GM12874 (cell line): ENCODE results near the gene MTHFSD.

Experiments used
- TF ChIP-seq, protein P1 (sequence below): IDR thresholded peaks from 2 replicates; pipeline ENCODE4 v1.5.1; 2011; ENCODE audit warnings: low read depth, mild to moderate bottlenecking, control low read depth, low read length, moderate library complexity; ENCODE audit not compliant: insufficient read depth

Gene MTHFSD

GRCh38 chr16:86499889-86500707 is 54.9 kb downstream of the MTHFSD start:
- TF ChIP-seq, protein P1, sequence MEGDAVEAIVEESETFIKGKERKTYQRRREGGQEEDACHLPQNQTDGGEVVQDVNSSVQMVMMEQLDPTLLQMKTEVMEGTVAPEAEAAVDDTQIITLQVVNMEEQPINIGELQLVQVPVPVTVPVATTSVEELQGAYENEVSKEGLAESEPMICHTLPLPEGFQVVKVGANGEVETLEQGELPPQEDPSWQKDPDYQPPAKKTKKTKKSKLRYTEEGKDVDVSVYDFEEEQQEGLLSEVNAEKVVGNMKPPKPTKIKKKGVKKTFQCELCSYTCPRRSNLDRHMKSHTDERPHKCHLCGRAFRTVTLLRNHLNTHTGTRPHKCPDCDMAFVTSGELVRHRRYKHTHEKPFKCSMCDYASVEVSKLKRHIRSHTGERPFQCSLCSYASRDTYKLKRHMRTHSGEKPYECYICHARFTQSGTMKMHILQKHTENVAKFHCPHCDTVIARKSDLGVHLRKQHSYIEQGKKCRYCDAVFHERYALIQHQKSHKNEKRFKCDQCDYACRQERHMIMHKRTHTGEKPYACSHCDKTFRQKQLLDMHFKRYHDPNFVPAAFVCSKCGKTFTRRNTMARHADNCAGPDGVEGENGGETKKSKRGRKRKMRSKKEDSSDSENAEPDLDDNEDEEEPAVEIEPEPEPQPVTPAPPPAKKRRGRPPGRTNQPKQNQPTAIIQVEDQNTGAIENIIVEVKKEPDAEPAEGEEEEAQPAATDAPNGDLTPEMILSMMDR = no peak

DNA sequence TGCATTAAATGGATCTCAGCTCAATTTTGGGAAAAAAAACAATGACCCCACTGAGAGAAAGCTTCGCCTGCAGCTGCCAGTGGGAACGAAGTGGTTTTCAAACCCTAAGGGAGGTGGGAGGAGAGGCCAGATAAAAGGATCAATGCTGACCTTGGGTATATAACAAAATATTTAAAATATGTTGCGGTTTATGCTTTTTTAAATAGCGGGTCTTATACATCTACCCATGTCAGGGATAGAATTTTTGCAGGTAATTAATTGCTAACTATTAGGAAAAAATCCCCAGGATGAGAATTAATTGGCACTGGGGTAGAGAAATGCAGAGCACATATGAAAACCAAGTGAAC is 55.6 kb downstream of the MTHFSD start:
- TF ChIP-seq, protein P1 = no peak

DNA sequence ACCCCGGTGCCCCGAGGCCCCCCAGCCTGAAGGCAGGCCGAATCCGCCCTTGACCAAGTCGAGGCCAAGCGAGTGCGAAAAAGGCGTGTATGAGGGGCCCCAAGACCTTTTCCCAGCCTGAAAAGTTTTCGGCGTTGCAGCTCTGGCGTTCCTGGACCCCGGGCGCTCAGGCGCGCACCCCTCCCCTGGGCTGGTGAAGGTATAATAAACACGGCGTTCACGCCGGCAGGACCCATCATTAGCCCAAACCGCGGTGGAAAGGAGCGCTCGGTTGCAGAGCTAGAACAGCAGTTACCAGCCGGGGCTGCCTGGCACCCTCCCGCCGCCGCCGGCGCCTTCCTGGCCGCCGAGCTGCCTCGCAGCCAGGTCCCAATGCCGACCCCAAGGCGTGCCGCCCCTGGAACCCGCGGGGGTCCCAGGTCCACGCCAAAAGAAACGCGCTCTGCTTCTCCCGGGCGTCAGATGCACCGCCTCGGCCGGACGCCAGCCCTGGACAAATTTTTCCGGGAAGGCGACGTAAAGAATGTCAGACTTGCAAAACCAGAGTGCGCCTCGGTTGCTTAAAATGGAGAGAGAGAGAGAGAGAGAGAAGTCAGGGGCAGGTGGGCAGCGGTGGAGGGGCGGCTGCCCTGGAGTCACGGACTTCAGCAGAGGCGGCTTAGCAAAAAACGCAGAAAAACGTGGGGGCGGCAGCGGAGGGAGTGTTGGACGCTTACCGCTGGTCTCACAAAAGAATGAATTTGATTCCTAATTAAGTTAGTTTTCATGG is 56.2 kb downstream of the MTHFSD start:
- TF ChIP-seq, protein P1 = no peak

- TF ChIP-seq, protein P1 = no peak
Observed at GRCh38 chr16:86498155-86498670, 56.8 kb downstream of the MTHFSD start.

DNA sequence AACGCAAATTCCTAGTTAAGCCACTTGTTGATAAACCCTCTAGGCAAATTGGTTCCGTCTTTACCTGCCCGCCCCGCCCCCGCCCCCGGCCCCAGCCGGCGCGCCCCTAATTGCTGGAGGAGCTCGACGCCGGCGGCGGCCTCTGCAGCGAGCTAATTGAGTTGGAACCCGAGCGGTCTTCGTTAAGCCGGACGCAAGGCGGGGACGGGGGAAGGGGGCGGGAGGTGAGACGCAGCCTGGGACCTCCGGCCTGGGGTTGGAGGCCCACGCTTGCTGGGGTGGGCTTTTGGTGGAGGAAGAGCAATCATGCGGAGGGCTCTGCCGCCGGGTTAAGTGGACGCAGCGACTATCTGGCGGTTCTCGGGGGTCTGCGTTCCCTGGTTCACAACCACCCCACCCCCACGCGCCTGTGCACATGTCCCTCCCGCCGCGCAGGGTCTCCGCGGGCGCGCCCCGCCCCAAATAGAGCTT is 57.4 kb downstream of the MTHFSD start:
- TF ChIP-seq, protein P1 = no peak

GRCh38 chr16:86496929-86497461 is 58.0 kb downstream of the MTHFSD start:
- TF ChIP-seq, protein P1 = no peak
